GM19372 (cell line): ENCODE measurements around the gene MYO3B.
"Not testable (repeated sequence)": the region's sequence is repeated elsewhere in the genome, so short reads cannot be mapped to it uniquely, and the experiment has no call there.

Experiments used
- ATAC-seq: cut with Tn5 transposase; IDR thresholded peaks from one replicate; pipeline ENCODE4 v1.9.1; 2021; ENCODE audit warnings: mild to moderate bottlenecking, low read depth, moderate library complexity; ENCODE audit not compliant: unreplicated experiment

MYO3B gene

DNA sequence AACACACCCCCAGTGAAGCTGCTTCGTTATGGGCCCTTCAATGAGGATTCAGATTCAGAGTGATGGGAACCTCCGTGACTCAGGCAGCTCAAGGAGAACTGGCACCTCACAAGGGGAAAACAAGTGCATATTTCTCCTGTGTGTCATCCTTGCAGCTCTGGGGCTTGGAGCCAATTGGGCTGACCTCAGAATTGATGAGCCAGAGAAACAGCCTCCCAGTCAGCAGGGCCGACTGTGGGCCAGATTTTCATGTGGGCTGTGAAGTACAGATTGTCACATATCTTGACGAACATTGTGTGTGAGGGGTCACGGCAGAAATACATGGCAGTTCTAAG is 347.6 kb downstream of the MYO3B start:
- no peak for ATAC-seq

- no peak for ATAC-seq
Measured at GRCh38 chr2:170530284-170530745, 352.4 kb downstream of the MYO3B start.

DNA sequence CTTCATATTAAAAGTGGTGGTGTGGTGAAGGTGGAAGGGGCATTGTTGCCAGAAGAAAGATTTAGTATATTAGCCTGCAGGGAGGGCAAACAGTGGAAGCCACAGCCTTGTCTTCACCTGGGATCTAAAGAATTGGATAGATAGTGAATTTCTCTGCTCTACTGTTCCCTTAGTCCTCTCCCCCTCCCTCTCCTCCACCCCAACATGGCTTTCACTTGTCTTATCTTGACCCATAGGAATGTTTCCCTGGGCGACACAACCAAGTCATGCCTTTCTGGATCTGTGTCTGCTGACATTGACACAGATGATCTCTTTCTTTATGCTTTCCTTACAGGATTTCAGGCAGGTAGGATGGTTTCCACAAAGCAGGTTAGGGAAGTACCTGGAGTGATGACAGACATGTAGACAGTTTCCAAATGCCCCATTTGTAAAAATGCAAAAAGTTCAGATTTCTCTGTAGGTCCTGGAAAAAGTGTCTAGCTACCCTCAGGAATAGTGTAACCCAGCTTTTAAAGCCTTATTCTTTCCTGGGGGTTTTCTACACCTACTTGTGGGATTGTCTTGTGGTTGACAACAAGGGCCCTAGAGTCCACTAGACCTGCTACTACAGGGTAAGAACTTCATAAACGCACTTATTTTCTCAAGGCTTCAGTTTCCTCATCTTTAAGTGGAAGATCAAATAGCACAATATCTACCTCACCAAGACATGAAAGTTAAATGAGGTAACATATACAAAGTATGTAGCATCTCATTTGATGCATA is 353.0 kb downstream of the MYO3B start:
- no peak for ATAC-seq

GRCh38 chr2:170531876-170532275 is 353.9 kb downstream of the MYO3B start:
- no peak for ATAC-seq

DNA sequence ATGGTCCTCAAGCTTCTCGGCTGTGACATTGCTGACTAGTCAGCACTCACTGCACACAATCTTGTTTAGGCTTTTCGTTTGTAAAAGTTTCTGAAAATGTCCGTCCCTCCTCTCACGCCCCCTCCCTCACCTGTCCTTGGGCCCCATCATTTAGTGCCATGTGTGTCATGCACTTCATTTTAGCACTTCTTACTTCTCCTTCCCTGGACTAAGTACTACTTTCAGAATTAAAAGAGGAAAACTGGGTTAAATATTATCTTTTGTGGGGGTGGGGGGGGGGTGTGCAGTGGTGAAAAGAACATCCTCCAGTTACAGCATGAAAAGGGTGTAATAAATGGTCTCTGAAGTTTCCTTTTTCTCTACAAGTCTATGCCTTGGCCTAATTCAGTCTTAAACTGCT is 355.2 kb downstream of the MYO3B start:
- ATAC-seq = peak; percentile 61

DNA sequence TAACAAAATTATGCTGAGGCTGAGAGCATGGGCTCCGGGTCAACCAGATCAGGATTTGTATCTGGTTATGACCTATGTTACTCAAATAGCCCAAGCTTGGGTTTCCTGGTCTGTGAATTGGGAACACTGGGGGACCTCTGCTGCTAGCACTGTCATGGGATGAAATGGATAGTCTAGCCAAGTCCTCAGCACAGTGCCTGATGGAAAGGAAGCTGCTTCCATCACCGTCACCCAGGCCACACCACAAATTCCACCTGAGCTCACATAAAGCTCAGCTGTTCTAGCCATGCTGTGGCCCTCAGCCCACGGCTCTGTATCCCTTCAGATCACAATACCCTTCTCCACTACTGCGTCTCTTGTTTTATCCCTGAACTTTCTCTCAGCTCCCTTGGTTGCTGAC is 357.6 kb downstream of the MYO3B start:
- no peak for ATAC-seq

- no peak for ATAC-seq
Measured at GRCh38 chr2:170544817-170545216, 366.9 kb downstream of the MYO3B start.

- no peak for ATAC-seq
Measured at GRCh38 chr2:170548304-170548703, 370.4 kb downstream of the MYO3B start.

GRCh38 chr2:170550501-170550900 is 372.6 kb downstream of the MYO3B start:
- no peak for ATAC-seq

- ATAC-seq = not testable (repeated sequence)
Measured at GRCh38 chr2:170551899-170552298, 374.0 kb downstream of the MYO3B start.

DNA sequence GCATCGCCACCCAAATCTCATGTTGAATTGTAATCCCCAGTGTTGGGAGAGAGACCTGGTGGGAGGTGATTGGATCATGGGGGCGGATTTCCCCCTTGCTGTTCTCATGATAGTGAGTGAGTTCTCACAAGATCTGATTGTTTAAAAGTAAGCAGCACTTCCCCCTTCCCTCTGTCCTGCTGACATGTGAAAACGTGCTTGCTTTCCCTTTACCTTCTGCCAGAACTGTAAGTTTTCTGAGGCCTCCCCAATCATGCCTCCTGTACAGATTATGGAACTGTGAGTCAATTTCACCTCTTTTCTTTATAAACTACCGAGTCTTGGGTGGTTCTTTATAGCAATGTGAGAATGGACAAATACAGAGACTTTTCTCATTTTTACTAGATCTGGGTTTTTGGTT is 375.8 kb downstream of the MYO3B start:
- no peak for ATAC-seq

DNA sequence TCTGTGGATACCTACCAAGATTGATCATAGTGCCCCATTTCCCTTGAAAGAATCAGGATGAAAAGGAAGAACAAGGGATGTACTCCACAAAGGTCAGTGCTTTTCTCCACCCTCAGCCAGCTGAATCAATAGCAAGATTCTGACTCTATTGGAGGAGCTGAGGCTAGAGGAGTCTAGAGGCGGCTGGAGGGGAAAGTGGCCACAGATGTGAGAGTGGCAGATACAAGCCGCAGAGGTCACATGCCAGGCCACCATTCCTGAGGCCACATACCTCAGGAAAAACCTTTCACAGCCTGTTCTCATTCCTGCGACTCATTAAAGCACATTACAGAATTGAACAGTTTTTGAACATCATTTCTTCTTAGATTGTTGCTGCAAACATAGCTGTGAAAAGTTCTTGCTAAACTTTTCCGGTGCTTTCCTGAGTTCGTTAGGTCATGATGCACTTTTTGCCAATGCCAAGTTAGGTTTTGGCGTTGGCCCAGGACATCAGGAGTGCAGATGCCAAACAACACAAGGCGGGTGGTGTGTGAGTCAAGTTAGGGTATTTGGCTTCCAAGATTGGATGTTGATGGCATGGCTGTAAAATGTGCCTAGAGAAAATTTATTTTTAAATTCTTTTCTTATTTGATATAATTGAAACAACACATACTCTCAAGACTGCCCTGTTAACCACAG is 376.5 kb downstream of the MYO3B start:
- no peak for ATAC-seq

GRCh38 chr2:170562928-170563327 is 385.0 kb downstream of the MYO3B start:
- ATAC-seq = no peak

- no peak for ATAC-seq
Measured at GRCh38 chr2:170563401-170563800, 385.5 kb downstream of the MYO3B start.

GRCh38 chr2:170566138-170566537 is 388.2 kb downstream of the MYO3B start:
- no peak for ATAC-seq

GRCh38 chr2:170567429-170567828 is 389.5 kb downstream of the MYO3B start:
- no peak for ATAC-seq

DNA sequence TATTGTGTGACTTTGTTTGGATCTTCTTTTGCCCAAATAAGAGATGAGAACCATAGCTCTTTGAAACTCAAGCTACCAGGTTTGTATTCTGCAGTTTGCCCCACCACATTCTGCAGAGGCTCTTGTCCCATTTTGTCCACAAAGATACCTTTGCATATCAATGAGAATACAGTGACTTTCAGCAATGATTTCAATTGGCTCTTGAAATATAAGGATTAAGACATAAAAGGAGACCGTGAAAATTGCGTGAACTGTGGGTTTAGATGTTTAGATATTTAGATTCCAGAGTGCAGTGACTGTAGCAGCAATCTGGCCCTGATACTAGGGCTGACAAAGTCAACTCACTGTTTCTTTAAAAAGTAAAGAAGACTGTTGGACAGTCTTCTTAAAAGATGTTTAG is 390.6 kb downstream of the MYO3B start:
- ATAC-seq = no peak

DNA sequence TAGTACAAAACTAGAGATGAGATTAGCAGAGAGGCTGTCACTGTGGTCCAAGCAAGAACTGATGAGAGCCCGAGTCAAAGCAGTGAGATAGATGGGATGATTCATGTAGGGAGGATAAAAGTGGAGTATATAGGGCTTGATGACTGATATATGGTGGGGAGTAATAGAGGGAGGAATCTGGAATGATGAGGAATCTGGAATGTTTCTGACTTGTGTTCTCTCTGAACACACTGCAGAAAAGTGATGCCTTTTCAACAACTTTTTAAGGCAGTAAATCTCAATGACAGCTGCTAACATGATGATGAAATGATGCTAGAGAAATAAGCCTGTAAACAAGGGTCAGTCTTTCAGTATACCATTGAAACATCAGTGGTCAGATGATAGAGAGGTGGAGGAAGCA is 393.7 kb downstream of the MYO3B start:
- ATAC-seq = no peak

- no peak for ATAC-seq
Measured at GRCh38 chr2:170573671-170574070, 395.7 kb downstream of the MYO3B start.

DNA sequence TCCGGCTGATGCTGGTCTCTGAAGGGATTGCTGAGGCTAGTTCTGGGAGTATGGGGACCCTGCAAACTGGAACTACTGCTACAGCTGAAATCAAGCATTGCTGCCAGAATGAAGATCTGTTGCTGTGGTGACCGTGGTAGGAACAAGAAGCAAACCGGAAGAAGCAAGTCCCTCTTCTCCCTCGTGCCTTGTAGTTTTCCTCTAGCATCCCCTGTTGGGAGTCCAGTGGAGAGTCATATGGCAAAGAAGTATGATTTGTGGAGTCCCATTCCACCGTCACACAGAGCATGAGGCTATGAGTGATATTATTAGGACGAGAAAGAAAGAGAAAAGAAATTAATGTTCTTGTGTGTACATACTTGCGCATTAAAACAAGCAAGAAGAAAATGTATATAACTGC is 398.3 kb downstream of the MYO3B start:
- ATAC-seq = no peak

- ATAC-seq = no peak
Measured at GRCh38 chr2:170577356-170577755, 399.4 kb downstream of the MYO3B start.

DNA sequence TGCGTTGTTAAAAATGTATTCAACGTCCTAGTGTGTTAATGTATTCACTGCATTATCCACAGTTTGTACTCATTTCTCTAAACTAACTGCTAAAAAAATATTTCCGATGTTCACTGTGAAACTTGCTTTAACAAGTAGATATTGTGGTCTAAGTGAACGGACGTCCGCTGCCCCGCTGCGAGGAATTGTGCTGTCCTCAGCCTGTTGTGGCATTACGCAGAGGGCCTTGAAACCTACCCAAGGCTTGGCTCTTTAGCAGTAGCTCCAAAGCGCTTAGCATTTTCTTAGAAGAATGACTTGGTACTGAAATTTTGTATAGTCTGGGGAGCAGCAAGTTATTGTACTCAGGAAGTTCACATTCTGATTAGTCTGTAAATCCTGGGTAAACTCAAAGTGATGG is 400.7 kb downstream of the MYO3B start:
- no peak for ATAC-seq
